Measurements from ENCODE around the gene CXCL16. TPM values are rescaled to one million over a fixed set of nuclear protein-coding genes. Genes with fewer than 3 reads are reported as not detected.

The CXCL16 gene
- total RNA-seq (2014; rRNA removed), result 0.29 and 0.58 TPM in 2 replicates
- polyA plus RNA-seq (2012), result 0.57 TPM

GRCh38 chr17:4739122-4740024 is at the start of gene CXCL16, which contains the start of gene ZMYND15:
Gene CXCL16 (minus strand): TSS chr17:4739928. CDS start chr17:4739339, 589 bp downstream.
Gene ZMYND15 (plus strand): TSS chr17:4739833. CDS start chr17:4740549, 716 bp downstream.
- DNase-seq (ENCODE audit: low read depth), result peak; percentile 19

- no peak for DNase-seq (ENCODE audit: low read depth)
Observed at GRCh38 chr17:4788807-4789700, 49.3 kb upstream of the CXCL16 start, which contains the start of gene GLTPD2. Gene GLTPD2 (plus strand): TSS chr17:4788964. CDS start chr17:4789012, 48 bp downstream.

GRCh38 chr17:4788159-4788806 is 48.6 kb upstream of the CXCL16 start:
- no peak for DNase-seq (ENCODE audit: low read depth)

- no peak for DNase-seq (ENCODE audit: low read depth)
Observed at GRCh38 chr17:4786516-4786915, 46.8 kb upstream of the CXCL16 start.

- peak; percentile 44 for DNase-seq (ENCODE audit: low read depth)
Observed at GRCh38 chr17:4786106-4786511, 46.4 kb upstream of the CXCL16 start, which contains the start of gene VMO1. Gene VMO1 (minus strand): TSS chr17:4786364. CDS start chr17:4786352, 12 bp downstream.

- no peak for DNase-seq (ENCODE audit: low read depth)
Observed at GRCh38 chr17:4785311-4786105, 45.8 kb upstream of the CXCL16 start.

GRCh38 chr17:4782652-4783051 is 42.9 kb upstream of the CXCL16 start:
- no peak for DNase-seq (ENCODE audit: low read depth)

- no peak for DNase-seq (ENCODE audit: low read depth)
Observed at GRCh38 chr17:4780325-4780955, 40.7 kb upstream of the CXCL16 start.

GRCh38 chr17:4777969-4778760 is 38.4 kb upstream of the CXCL16 start:
- DNase-seq (ENCODE audit: low read depth), result no peak

GRCh38 chr17:4772235-4772613 is 32.5 kb upstream of the CXCL16 start:
- DNase-seq (ENCODE audit: low read depth), result no peak

GRCh38 chr17:4771519-4772234 is 31.9 kb upstream of the CXCL16 start, which contains the start of gene TM4SF5:
Gene TM4SF5 (plus strand): TSS chr17:4771886. CDS start chr17:4771923, 37 bp downstream.
- no peak for DNase-seq (ENCODE audit: low read depth)

GRCh38 chr17:4769628-4770027 is 29.9 kb upstream of the CXCL16 start:
- no peak for DNase-seq (ENCODE audit: low read depth)

- DNase-seq (ENCODE audit: low read depth), result no peak
Observed at GRCh38 chr17:4768298-4768697, 28.6 kb upstream of the CXCL16 start.

GRCh38 chr17:4766723-4767122 is 27.0 kb upstream of the CXCL16 start:
- DNase-seq (ENCODE audit: low read depth), result no peak

- no peak for DNase-seq (ENCODE audit: low read depth)
Observed at GRCh38 chr17:4766201-4766600, 26.5 kb upstream of the CXCL16 start.

GRCh38 chr17:4764595-4764994 is 24.9 kb upstream of the CXCL16 start:
- no peak for DNase-seq (ENCODE audit: low read depth)

GRCh38 chr17:4759776-4760236 is 20.1 kb upstream of the CXCL16 start:
- DNase-seq (ENCODE audit: low read depth), result no peak

GRCh38 chr17:4753392-4753791 is 13.7 kb upstream of the CXCL16 start:
- DNase-seq (ENCODE audit: low read depth), result no peak

All from LHCN-M2 (cell line).